ENCODE measurements around the gene ADSS1.

ADSS1 gene

GRCh38 chr14:104686624-104687517 is 37.2 kb upstream of the ADSS1 start:
- DNase-seq (ENCODE audit: low read depth in 4 of 4, low spot score in 1 of 4) = no peak

DNA sequence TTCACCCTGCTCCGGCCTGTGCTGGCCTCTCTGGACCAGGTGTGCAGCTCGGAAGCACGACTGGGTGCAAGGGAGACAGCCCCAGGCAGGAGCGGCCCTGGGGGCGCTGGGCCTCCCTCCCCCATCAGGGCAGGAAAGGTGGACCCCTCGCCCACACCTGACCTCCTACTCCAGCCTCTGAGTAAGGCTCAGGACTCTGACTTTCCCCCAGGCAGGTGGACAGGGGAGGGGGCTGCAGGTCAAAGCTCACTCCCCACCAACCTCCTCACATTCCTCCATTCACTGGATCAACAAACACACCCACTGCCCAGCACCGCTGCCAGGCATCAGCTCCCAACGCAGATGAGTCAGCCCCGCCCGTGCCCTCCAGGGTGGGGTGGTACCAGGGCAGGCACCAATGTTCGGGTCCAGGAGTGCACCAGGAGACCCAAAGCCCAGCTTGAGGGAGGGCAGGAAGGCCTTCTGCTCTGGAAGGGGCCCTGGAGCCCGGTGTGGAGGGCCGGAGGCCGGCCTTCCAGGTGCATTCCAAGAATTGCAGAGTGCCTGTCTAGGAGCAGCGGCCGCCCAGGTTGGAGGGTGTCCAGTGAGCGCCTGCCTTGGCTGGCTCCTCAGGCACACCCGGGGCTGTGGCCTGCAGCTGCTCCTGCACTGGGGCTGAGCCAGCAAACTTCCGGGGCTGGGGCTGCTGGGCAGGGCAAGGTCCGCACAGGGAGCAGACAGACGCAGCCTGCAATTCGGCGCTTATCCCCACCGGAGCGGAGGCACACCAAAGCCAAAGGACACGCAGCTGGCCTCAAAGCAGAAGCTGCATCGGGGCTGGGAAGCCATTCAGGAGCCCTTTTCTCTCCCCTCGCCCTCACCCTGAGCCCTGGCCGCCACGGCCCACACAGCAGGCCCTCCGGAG is 36.2 kb upstream of the ADSS1 start:
- DNase-seq (ENCODE audit: low read depth in 4 of 4, low spot score in 1 of 4) = no peak

- no peak for DNase-seq (ENCODE audit: low read depth in 4 of 4, low spot score in 1 of 4)
Observed at GRCh38 chr14:104688505-104689108, 35.4 kb upstream of the ADSS1 start.

- peak in 3 of 4 experiments; percentile 23 to 51 (median 26) for DNase-seq (ENCODE audit: low read depth in 4 of 4, low spot score in 1 of 4)
Observed at GRCh38 chr14:104689109-104689880, 34.7 kb upstream of the ADSS1 start, which contains the start of gene INF2. Gene INF2 (plus strand): TSS chr14:104689618. CDS start chr14:104701366, 11,748 bp downstream.

DNA sequence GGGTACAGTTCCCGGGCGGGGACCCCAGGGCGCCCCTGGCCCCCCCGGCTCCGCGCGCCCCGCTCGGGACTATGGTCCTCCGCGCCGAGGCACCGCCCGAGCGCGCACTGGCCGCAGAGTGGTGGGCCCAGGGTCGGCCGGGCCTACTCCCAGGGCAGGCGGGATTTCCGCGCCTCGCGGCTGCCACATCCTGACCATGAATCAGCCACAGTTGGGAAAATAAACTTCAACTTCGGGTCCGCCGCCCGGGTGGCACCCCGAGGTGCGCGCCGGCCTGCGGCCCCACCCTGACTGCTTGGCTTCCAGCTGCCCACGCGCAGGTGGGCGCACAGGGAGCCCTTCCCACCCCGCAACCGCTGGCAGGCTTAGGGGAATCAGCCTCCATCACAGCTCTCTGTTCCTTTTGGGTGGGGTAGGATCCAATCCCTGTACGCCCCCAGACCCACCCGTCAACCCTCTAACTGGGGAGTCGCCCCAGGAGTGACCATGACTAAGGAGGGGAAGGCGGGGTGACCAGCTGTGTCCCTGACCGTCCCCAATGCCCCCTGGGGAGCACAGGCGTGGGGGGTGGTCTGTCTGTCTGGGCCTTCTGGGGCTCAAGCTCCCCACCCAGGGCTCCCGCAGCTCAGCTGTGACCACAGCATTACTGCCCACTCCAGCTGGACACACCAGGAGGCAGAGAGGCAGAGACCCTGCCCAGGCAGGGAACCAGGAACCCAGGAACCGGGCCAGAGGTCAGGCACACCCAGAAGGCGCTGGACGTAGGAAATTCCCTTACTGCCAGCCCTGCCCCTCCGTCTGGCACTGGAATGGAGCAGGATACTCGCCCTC is 33.9 kb upstream of the ADSS1 start:
- no peak for DNase-seq (ENCODE audit: low read depth in 4 of 4, low spot score in 1 of 4)

DNA sequence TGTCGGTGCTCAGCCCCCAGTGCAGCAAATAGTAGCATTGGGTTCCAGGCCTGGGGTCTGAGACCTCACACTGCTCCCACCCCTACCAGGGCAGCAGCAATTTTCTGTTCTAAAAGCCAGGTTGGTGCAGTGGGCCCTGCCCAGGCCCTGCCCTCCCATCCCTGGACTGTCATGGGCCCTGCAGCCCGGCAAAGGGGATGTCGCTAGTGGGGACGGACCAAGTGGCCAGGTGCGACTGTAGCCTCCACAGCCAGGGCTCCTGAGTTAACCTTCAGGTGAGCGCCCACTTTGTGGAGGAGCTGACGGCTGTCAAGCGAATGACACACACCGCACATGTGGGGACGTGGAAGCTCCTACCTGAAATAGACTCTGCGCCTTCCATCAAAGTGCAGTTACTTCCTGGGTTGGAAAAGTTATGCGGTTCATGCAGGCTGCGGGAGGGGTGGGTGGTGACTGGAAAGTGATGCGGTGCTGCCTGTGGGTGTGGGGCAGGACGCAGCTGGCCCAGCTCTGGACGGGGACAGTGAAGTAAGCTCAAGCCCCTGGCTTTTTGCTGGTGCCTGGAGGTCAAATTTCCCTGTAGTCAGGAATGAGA is 33.1 kb upstream of the ADSS1 start:
- no peak for DNase-seq (ENCODE audit: low read depth in 4 of 4, low spot score in 1 of 4)

DNA sequence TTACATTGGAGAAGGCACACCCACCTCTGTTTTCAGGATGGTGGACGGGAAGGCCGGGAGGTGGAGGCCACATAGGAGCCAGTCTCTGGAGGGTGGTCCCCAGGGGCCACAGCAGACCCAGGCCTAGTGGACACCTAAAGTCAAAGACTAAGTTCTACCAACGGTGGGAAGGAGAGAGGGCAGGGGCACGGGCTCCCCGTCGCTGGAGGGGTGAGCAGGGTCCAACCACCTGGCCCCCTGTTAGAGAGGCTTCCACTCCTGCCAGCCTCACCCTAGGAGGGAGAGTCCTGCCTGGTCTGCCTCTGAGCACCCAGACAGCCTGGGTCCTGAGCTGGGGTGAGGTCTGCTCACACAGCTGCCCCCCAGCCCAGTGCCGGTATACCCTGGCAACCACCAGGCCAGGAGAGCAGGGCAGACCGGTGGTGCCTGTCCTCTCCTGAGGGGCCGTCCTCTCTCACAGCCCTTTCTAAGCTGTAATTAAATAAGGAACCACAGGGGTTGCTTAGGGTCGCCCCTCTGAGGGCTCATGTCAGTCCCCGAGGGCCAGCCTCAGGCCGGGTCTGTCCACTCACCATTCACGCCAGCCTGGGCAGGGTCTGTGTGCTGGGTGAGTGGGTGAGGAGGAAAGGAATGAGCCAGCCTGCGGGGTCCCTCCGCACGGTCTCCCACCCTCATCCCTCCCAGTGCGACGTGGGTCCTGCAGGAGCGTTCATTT is 32.3 kb upstream of the ADSS1 start:
- DNase-seq (ENCODE audit: low read depth in 4 of 4, low spot score in 1 of 4) = no peak

GRCh38 chr14:104692261-104692938 is 31.6 kb upstream of the ADSS1 start:
- DNase-seq (ENCODE audit: low read depth in 4 of 4, low spot score in 1 of 4) = no peak

DNA sequence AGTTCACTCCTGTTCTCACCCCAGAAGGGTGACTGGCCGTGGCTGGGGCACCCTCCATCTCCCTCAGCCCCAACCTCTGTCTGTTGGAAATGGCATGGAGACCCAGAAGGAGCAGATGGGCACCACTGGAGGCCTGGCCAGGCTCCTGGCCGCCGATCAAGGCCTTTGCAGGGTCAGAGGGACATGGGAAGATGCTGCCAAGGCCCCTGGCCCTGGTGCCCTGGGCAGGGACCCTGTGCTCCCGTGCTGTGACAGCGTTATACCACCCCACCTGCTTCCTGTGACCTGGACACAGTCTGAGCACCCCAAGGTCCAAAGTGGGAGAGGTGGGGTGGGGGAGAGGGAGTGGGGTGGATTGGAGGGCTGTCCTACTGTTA is 31.1 kb upstream of the ADSS1 start:
- no peak for DNase-seq (ENCODE audit: low read depth in 4 of 4, low spot score in 1 of 4)

GRCh38 chr14:104693482-104694431 is 30.3 kb upstream of the ADSS1 start:
- no peak for DNase-seq (ENCODE audit: low read depth in 4 of 4, low spot score in 1 of 4)

- no peak for DNase-seq (ENCODE audit: low read depth in 4 of 4, low spot score in 1 of 4)
Observed at GRCh38 chr14:104694475-104694950, 29.5 kb upstream of the ADSS1 start.

DNA sequence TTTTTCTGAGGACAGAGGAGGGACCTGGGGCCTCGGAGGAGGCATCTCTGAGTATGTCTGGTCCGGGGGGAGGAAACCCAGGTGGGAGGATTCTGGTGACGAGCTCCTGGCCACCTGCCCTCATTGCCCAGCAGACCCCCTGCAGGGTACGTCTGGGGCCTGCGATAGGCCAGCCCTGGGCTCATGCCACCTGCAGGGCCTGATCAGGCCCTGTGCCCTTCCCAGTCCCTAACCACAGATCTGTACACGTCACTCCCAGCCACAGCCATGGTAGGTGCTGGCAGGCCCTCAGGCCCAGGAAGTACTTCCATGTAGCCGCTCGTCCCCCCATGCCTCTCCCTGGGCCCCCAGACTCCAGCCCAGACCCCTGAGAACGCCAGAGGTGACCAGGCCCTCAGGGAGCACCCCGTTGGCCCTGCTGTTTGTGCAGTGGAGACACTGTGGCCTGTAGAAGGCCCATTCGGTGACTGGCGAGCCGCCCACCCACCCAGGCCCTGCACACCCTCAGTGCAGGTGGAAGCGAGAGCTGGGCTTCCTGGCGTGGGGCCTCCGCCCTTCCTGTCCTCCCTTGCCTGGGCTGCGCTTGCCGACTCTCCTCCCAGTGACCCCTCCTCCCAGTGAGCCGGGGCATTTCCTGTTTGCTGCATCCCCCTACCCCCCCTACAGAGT is 28.9 kb upstream of the ADSS1 start:
- no peak for DNase-seq (ENCODE audit: low read depth in 4 of 4, low spot score in 1 of 4)

GRCh38 chr14:104695660-104696000 is 28.4 kb upstream of the ADSS1 start:
- no peak for DNase-seq (ENCODE audit: low read depth in 4 of 4, low spot score in 1 of 4)

DNA sequence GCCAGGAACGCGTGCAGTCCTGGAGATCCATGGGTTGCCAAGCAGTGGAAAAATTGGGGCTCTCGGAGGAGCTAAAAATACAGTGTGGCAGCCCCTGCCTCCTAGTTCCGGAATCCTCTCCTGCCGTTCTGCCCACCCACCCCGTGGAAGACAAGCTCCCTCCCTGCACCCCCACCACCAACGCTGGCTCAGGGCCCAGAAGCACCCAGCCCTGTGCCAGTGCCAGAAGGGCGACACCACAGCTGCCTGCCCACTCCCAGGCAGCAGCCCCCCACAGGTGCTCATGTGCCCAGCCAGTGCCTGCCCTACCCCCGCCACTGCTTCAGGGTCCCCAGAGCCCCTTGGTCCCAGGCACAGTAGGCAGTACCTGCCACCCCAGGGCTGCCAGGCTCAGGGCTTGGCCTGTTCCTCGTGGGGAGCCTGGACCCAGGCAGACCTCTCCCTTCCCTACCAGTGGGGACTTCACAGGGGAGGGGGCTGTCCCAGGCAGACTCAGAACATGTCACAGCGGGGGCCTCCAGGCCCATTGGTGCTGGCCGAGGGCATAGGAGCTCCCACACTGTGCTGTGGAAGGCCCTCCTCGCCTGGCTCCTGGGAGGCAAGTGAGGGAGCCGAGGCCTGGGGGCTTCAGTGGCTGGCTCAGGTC is 27.2 kb upstream of the ADSS1 start:
- no peak for DNase-seq (ENCODE audit: low read depth in 4 of 4, low spot score in 1 of 4)

DNA sequence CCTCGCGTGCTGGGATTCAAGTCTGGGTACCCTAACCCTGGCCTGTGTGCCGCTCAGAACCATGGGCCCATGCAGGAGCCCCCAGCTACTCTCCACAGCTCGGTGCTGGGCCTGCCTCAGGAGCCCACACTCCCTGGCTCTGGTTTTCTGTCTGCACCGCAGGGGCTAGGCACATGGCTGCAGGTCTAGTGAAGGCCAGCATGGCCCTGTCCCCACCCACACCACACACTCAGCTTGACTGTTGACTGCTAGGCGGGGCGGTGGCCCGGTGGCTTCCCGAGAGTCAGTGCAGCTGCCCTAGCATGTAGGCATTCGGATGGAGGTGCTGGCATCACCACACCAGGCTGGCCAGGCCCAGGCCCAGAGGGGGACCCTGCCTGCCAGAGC is 26.7 kb upstream of the ADSS1 start:
- no peak for DNase-seq (ENCODE audit: low read depth in 4 of 4, low spot score in 1 of 4)

Data from stimulated activated CD4-positive, alpha-beta T cell treated with anti-CD3 and anti-CD28 coated beads, Interleukin-1b, Interleukin-23, amount 100 ng/mL, for 24 hours (primary cell).